K562 (cell line): ENCODE results near the gene LAMTOR4. TPM values are rescaled to one million over a fixed set of nuclear protein-coding genes. Genes with fewer than 3 reads are reported as not detected.

Source experiments
- ARID3B ChIP-seq: fragments of 250-450 bp; sonication (Bioruptor Pico); IDR thresholded peaks from 2 replicates; pipeline ENCODE4 v1.4.0; 2020; ENCODE audit warnings: borderline replicate concordance
- CSDE1 ChIP-seq, 2 experiments: fragments of 450-650 bp; IDR thresholded peaks; 2 replicates each; pipeline ENCODE4 v1.6.1; 2016; ENCODE audit warnings: mild to moderate bottlenecking in 1 of 2
- E2F4 ChIP-seq: sonication (generic); formaldehyde crosslinking; IDR thresholded peaks from 2 replicates; pipeline ENCODE4 v1.8.0; 2022; ENCODE audit warnings: mild to moderate bottlenecking, low read depth, missing genetic modification reagents
- EP300 ChIP-seq: IDR thresholded peaks from 2 replicates; pipeline ENCODE4 v1.6.1; 2012; ENCODE audit warnings: low read length, improper control_type of control experiment
- GABPB1 ChIP-seq: sonication (generic); formaldehyde crosslinking; IDR thresholded peaks from 2 replicates; pipeline ENCODE4 v1.8.0; 2022; ENCODE audit warnings: mild to moderate bottlenecking, missing genetic modification reagents
- GMEB1 ChIP-seq: fragments of 250-450 bp; sonication (Bioruptor Pico); IDR thresholded peaks from 2 replicates; pipeline ENCODE4 v1.4.0; 2020; ENCODE audit warnings: mild to moderate bottlenecking
- HDAC2 ChIP-seq: fragments of 450-650 bp; IDR thresholded peaks from 2 replicates; pipeline ENCODE4 v1.6.1; 2016; ENCODE audit warnings: mild to moderate bottlenecking
- MBD2 ChIP-seq: sonication (generic); IDR thresholded peaks from 2 replicates; pipeline ENCODE4 v1.6.1; 2016; ENCODE audit warnings: low read depth, borderline replicate concordance
- MTA1 ChIP-seq: fragments of 450-650 bp; IDR thresholded peaks from 2 replicates; pipeline ENCODE4 v1.6.1; 2017; ENCODE audit warnings: borderline replicate concordance
- NFE2 ChIP-seq: IDR thresholded peaks from 2 replicates; pipeline ENCODE4 v1.6.1; 2014; ENCODE audit warnings: antibody characterized with exemption, low read depth
- NR0B1 ChIP-seq: fragments of 450-650 bp; IDR thresholded peaks from one replicate; pipeline ENCODE4 v1.6.1; 2018; ENCODE audit warnings: mild to moderate bottlenecking, moderate library complexity; ENCODE audit not compliant: partially characterized antibody
- PHB2 ChIP-seq: fragments of 450-650 bp; IDR thresholded peaks from 2 replicates; pipeline ENCODE4 v1.6.1; 2017; ENCODE audit warnings: low read depth
- SAFB2 ChIP-seq: fragments of 200-400 bp; formaldehyde crosslinking; IDR thresholded peaks from 2 replicates; pipeline ENCODE4 v1.6.1; 2018; ENCODE audit warnings: borderline replicate concordance, low read length, low read depth, moderate library complexity; ENCODE audit not compliant: severe bottlenecking
- TEAD4 ChIP-seq, 2 experiments: sonication (generic) in 1 of 2; formaldehyde crosslinking in 1 of 2; IDR thresholded peaks; 2 replicates each; pipeline versions ENCODE4 v1.6.1 to v1.8.0; 2012 to 2022; ENCODE audit warnings: borderline replicate concordance in 1 of 2, inconsistent platforms in 1 of 2, low read length in 1 of 2, mild to moderate bottlenecking in 1 of 2, missing genetic modification reagents in 1 of 2
- TFE3 ChIP-seq: fragments of 450-650 bp; formaldehyde crosslinking; IDR thresholded peaks from 2 replicates; pipeline ENCODE4 v1.4.0; 2020; ENCODE audit warnings: mild to moderate bottlenecking, mixed read lengths
- ZFP91 ChIP-seq: sonication (generic); formaldehyde crosslinking; IDR thresholded peaks from 2 replicates; pipeline ENCODE4 v1.8.0; 2022; ENCODE audit warnings: mild to moderate bottlenecking, missing genetic modification reagents
- ZNF133 ChIP-seq: fragments of 250-450 bp; sonication (Bioruptor Pico); IDR thresholded peaks from 2 replicates; pipeline ENCODE4 v1.4.0; 2020; ENCODE audit warnings: mild to moderate bottlenecking
- ZNF134 ChIP-seq: fragments of 250-450 bp; sonication (Bioruptor Pico); conservative IDR thresholded peaks from 2 replicates; pipeline ENCODE4 v1.4.0; 2020
- polyA plus RNA-seq, 8 experiments: library from polyadenylated mRNA; depleted of rRNA in 4 of 8; stranded (reverse) in 5 of 8; unstranded in 3 of 8; fragments of >200 nt; fragmentation: Nextera tagmentation in 2 of 8; fragmentation: Illumina TruSeq in 1 of 8; extraction: Ambion mirVana in 2 of 8; extraction: Trizol in 1 of 8; gene quantifications; 2 replicates each; pipeline versions ENCODE4 v1.2.1 to v1.2.3, GENCODE V29; 2011 to 2014; ENCODE audit warnings: inconsistent platforms in 1 of 8, missing spikeins in 1 of 8
- total RNA-seq, 7 experiments: library from RNA; depleted of rRNA in 6 of 7; stranded (reverse); fragments of >200 nt in 6 of 7; fragmentation: Illumina TruSeq in 2 of 7; extraction: Trizol in 2 of 7; gene quantifications; 2 replicates each; pipeline versions ENCODE4 v1.2.1 to v1.2.3, GENCODE V29; 2011 to 2021; ENCODE audit warnings: low replicate concordance in 1 of 7

Gene LAMTOR4
- total and polyA plus RNA-seq, 9 of the 15 experiments (the other 6 are each of a cell fraction or from before 2014, with no cell fraction given), result 79.6 to 314 (median 195) TPM

- TF ChIP-seq ARID3B (no peak), E2F4 (CRISPR knock-in tag) (no peak), ZFP91 (CRISPR knock-in tag) (no peak), NR0B1 (no peak), ZNF133 (no peak), SAFB2 (no peak), MTA1 (no peak), GMEB1 (CRISPR knock-in tag) (peak; percentile 71), NFE2 (no peak), PHB2 (no peak), TFE3 (no peak), EP300 (peak; percentile 39; the same call in 1 of the 2 replicates), ZNF134 (CRISPR knock-in tag) (no peak), HDAC2 (peak; percentile 96), TEAD4 (IDR thresholded peaks at IDR 0.05; ENCODE audit: low read length) (peak; percentile 67), TEAD4 (CRISPR knock-in tag; IDR thresholded peaks at IDR 0.05; ENCODE audit: borderline replicate concordance) (0 out of 2 replicates have a peak, but pooled peaks have one; percentile 57), GABPB1 (CRISPR knock-in tag) (peak; percentile 96), CSDE1 (IDR thresholded peaks at IDR 0.05) (no peak), MBD2 (peak; percentile 34; the same call in 1 of the 2 replicates)
These were observed 48.2 kb upstream of the LAMTOR4 start (continued) for GRCh38 chr7:100100420-100101015.
